NCI-H2227 (cell line): ENCODE measurements around the gene CNN2.

Source experiments
- DNase-seq: peaks from one replicate; lab custom pipeline; 2025; ENCODE audit not compliant: unreplicated experiment; lab: John Stamatoyannopoulos, UW

CNN2 gene

DNA sequence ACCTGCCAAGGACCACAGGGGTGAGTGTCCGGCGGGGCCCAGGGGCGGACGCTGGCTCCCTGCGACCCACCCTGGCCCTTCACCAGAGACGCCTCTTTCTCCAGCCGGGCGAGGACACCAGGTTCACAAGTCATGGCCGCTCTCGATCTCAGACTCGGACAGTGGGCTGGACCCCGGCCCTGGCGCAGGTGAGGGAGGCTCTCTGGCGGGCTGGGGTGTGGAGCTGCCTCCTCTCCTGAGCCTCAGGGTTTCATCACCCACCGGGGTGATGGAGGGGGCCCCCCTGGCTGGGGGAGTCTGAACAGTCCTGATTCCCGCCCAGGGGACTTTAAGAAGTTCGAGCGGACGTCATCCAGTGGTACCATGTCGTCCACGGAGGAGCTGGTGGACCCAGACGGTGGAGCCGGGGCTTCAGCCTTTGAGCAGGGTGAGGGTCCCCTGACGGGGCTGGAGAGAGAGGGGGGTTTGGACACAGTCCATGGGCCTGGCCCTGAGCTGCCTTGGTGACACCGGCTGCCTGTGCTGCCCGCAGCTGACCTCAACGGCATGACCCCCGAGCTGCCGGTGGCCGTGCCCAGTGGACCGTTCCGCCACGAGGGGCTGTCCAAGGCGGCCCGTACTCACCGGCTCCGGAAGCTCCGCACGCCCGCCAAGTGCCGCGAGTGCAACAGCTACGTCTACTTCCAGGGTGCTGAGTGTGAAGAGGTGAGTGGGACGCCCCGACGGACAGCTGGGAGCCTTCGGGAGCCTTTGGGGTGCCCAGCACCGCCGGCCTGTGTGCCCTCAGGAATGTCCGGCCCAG lies 54.2 kb downstream of the CNN2 start:
- DNase-seq, result no peak

DNA sequence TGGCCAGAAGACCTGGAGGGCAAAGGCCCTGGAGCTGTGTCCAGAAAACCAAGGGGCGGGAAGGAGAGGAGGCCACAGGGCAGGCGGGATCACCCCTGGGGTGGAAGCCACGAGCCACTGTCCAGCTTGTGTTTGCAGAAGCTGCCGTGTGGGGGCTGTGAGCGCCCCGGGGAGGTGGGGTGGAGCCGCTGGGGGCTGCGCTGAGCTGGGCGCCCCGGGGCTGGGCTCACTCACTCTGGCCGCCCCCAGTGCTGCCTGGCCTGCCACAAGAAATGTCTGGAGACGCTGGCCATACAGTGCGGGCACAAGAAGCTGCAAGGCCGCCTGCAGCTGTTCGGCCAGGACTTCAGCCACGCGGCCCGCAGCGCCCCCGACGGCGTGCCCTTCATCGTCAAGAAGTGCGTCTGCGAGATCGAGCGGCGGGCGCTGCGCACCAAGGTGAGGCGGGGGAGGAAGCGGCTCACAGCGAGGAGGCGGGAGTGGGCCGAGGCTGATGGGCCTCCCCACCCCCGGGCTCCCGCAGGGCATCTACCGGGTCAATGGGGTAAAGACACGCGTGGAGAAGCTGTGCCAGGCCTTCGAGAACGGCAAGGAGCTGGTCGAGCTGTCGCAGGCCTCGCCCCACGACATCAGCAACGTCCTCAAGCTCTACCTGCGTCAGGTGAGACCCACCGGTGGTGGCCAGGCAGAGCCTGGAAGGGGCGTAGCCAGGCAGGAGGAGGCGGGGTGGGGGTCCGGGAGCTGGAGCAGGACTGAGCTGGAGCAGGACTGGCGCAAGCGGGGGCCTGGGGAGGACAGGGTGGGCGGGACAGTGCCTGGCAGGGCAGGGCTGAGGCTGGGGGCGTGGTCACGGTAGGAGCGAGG lies 55.1 kb downstream of the CNN2 start:
- DNase-seq, result no peak

DNA sequence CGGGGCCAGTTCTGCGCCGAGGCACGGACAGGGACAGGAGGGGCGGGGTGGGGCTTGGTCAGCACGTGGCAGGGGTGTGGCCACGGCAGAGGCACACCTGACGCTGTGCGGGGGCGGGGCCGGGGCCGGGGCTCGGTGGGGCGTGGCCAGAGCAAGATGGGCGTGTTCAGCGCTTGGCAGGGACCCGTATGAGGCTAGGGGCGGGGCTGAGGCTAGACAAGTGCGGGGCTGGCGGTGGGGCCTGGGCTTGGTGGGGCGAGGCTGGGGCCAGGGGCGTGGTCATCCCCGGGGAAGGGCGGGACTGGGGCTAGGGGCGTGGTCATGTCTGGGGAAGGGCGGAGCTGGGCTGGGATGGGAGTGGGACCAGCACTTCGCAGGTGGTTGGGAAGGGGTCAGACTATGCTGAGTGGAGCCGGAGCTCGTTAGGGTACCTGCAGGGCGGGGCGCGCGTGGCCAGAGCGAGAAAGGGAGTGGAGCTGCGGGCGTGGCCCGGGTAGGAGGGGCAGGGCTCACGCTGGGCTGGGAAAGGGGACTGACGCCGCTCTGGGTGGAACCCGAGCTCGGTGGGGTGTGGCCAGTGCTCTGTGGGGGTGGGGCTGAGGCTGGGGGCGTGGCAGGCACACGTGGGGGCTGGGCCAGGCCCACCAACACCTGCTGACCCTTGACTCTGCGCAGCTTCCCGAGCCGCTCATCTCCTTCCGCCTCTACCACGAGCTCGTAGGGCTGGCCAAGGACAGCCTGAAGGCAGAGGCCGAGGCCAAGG lies 55.9 kb downstream of the CNN2 start:
- DNase-seq, result peak; percentile 81

DNA sequence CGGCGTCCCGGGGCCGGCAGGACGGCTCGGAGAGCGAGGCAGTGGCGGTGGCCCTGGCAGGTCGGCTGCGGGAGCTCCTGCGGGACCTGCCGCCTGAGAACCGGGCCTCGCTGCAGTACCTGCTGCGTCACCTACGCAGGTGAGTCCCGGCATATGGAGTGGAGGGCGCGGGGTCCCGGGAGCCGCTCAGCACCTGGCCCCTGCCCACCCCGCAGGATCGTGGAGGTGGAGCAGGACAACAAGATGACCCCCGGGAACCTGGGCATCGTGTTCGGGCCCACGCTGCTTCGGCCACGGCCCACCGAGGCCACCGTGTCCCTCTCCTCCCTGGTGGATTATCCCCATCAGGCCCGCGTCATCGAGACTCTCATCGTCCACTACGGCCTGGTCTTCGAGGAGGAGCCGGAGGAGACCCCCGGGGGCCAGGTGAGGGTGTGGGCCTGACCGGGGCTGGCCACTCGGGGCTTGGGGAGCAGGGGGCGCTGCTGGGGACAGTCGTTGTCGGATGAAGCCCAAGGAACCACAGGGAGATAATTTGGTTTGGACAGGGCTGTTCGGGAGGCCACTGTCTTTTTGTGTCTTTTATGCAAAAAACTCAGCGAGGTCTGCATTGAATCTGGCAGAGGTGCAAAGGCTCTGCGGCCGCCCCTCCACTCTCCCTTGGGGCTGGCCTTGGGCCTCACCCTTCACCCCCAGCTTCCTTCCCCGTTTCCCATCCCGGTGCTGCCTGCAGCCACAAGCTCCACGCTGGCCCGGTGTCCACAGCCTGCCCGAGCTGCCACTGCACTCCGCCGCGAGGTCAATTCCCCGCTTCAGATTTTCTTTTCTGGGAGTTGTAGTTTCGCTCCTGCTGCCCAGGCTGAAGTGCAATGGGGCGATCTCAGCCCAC lies 56.8 kb downstream of the CNN2 start:
- DNase-seq, result no peak

DNA sequence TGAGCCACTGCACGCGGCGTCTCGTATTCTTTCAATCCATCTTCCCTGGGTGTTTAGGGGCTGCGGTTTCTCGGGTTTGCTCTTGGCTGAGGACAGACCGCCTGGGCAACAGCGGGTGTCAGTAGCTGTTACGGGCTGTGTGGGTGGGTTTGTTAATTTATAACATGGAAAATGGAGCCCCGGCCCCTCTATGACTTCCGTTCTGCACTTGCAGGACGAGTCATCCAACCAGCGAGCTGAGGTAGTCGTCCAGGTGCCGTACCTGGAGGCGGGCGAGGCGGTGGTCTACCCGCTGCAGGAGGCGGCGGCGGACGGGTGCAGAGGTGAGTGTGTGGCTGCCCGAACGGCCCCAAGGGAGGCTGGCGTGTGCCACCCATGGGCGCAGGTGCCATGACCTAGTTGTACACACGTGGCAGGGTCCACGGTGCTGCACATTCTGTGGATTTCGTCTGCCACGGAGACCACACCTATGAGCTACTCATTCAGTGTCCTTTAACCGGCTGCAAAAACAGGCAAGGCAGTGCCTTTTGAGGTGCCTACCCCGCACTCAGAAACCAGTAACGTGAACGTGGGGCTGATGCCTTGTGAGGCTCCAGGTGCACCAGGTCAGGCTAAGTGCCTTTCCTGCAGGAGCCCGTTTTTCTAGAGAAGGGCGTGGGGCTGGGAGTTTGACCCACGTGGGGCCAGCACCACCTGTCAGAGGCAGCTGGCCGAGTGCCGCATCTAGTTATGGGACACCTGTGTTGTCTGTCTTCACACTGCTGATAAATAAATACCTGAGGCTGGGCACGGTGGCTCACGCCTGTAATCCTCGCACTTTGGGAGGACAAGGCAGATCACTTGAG lies 57.8 kb downstream of the CNN2 start:
- no peak for DNase-seq

DNA sequence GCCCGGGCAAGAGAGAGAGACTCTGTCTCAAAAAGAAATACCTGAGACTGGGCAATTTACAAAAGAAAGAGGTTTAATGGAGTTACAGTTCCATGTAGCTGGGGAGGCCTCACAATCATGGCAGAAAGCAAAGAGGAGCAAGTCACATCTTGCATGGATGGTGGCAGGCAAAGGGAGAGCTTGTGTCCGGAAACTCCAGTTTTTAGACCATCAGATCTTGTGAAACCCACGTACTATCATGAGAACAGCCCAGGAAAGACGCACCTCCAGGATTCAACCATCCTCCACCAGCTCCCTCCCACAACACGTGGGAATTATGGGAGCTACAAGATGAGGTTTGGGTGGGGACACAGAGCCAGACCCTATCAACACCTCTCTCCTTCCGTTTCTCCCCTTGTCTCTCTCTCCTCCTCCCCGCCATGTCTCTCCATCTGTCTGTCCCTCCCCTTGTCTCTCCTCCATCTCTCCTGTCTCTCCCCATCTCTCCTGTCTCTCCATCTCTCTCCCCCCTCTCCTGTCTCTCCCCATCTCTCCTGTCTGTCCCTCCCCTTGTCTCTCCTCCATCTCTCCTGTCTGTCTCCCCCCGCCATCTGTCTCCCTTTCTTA lies 58.7 kb downstream of the CNN2 start:
- no peak for DNase-seq

DNA sequence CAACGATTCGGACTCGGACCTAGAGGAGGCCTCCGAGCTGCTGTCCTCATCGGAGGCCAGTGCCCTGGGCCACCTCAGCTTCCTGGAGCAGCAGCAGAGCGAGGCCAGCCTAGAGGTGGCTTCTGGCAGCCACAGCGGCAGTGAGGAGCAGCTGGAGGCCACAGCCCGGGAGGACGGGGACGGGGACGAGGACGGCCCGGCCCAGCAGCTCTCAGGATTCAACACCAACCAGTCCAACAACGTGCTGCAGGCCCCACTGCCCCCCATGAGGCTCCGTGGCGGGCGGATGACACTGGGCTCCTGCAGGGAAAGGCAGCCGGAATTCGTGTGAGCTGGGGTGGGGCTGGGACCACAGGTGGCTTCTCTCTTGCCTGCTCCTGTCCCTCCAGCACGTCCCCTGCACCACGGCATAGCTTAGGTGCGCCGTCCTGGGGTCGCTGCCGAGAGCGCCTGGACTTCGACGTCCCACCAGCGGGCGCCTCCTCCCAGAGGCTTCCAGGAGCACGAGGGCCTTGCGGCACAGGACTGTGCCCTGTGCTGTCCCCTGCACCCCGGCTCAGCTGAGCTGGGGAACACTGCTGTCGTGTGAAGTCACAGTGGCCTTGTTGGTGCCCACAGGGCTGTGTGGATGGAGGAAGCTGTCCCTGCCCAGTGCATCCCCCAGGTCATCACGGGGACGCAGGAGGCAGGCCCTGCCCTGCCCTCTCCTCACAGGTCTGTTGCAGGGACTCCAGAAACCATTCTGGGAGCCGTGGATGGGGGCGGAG lies 59.5 kb downstream of the CNN2 start:
- no peak for DNase-seq

DNA sequence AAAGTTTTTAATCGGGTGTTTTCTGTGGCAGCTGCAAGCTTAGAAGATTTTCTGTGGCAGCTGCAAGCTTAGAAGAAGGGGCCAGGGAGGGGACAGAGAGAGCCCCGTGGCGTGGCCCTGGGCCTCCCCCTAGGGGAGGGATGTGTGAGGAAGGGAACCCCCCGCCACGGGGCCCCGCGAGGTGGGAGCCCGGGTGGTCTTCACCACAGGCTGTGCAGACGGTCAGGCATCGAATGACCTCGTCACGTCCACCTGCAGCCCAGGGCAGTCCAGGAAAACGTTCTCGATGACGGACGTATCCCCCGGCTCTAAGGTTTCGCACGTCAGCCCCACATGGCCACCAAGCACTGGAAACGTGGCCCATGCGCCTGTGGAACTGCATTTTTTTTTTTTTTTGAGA lies 60.2 kb downstream of the CNN2 start:
- no peak for DNase-seq

DNA sequence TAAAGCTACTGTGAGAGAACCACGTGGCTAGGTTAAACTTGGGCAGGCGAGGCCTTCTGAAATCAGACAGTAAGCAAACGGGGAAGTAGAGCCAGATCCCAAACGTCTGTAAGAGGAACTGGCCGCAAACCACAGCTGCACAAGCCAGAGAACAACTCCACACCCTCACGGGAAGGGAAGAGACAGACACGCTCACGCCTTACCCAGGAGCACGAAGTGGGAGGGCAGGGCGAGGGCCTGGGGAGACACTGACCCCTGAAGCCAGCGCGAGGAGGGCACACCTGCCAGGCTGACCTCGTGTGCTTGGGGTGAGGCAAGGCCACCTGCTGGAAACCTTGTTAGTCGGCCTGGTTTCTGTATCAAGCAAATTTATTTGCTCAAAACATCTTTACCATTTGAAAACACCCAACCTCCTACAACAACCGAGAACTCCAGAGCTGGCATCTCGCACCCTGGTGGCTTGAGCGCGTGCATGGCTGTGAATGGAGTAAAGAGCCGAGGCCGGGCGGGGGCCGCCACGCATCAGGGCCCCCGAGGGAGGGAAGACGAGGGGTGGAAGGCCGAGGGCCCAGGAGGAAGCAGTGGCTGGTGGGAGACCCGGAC lies 61.5 kb downstream of the CNN2 start:
- no peak for DNase-seq

DNA sequence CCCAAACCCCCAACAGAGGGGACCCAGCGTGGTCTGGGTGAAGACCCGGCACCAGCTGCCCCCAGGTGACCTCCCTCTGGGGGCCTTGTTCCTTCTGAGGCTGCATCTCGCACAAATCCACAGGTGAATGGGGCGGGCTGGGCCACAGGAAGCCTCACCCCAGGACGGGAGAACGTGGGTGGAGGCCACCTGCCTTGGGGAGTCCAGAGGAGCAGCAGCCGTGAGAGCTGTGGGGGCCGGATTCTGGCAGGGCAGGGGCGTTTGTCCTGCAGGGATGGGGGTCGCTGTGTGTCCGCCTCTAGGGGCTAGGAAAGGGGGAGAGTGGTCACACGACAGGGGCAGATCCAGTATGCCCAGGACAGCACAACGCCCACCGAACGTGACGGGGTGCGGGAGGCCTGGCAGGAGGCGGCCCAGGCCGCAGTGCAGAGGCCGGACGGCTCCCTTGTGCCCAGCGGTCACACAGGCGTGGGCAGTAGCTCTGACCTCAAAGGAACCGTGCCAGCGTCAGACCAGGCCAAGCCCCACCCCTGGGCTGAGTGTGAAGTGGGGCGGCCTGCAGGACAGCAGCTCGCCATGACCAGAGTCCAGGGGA lies 62.1 kb downstream of the CNN2 start:
- no peak for DNase-seq
